D721Med (cell line): ENCODE data around the gene PC.
"Not testable (repeated sequence)": the region's sequence is repeated elsewhere in the genome, so short reads cannot be mapped to it uniquely, and the experiment has no call there.

Experiments
- DNase-seq: peaks from one replicate; pipeline ENCODE4 v3.0.0; 2011; ENCODE audit warnings: low spot score; ENCODE audit not compliant: insufficient read length
- FAIRE-seq: peaks from 2 replicates; lab custom pipeline; 2011; peaks lifted over from hg19 to GRCh38; lab: Jason Lieb, UNC
- CTCF ChIP-seq: IDR thresholded peaks from 2 replicates; pipeline ENCODE4 v1.5.1; 2012; ENCODE audit warnings: mild to moderate bottlenecking, control low read depth; ENCODE audit not compliant: insufficient read depth; ENCODE audit errors: missing control alignments

PC gene

GRCh38 chr11:66999555-66999954 lies 41.4 kb upstream of the PC start:
- DNase-seq: no peak
- no peak for TF ChIP-seq CTCF
- FAIRE-seq: no peak

GRCh38 chr11:66996609-66997273 lies 38.6 kb upstream of the PC start:
- DNase-seq: no peak
- no peak for FAIRE-seq
- TF ChIP-seq CTCF: no peak

DNA sequence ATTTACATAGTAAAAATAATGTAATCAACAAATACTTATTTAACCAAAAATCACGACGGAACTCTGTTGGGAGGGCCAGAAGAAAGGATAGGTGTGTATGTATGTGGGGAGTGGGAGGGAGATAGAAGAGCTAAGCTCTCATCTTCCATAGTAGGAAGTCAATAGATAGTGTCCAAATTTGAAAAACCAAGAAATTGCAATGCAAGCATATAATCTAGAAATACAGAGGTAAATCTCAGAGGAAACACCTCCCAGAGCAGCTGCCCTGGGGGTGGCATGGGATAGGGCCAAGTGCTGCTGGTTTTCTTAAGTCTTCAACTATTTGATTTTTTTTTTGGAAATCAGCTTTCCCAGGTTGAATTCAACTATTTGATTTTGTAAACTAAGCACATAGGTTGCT lies 33.9 kb upstream of the PC start:
- DNase-seq (no peak), FAIRE-seq (no peak)
- TF ChIP-seq CTCF: no peak

DNA sequence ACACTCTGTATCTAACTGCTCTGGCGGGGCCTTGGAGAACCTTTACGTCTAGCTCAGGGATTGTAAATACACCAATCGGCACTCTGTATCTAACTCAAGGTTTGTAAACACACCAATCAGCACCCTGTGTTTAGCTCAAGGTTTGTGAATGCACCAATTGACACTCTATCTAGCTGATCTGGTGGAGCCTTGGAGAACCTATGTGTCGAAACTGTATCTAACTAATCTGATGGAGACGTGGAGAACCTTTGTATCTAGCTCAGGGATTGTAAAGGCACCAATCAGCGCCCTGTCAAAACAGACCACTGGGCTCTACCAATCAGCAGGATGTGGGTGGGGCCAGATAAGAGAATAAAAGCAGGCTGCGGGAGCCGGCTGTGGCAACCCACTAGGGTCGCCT lies 31.2 kb upstream of the PC start:
- not testable (repeated sequence) for FAIRE-seq, DNase-seq

- FAIRE-seq, DNase-seq: not testable (repeated sequence)
These were observed 30.6 kb upstream of the PC start for GRCh38 chr11:66988741-66989140.

DNA sequence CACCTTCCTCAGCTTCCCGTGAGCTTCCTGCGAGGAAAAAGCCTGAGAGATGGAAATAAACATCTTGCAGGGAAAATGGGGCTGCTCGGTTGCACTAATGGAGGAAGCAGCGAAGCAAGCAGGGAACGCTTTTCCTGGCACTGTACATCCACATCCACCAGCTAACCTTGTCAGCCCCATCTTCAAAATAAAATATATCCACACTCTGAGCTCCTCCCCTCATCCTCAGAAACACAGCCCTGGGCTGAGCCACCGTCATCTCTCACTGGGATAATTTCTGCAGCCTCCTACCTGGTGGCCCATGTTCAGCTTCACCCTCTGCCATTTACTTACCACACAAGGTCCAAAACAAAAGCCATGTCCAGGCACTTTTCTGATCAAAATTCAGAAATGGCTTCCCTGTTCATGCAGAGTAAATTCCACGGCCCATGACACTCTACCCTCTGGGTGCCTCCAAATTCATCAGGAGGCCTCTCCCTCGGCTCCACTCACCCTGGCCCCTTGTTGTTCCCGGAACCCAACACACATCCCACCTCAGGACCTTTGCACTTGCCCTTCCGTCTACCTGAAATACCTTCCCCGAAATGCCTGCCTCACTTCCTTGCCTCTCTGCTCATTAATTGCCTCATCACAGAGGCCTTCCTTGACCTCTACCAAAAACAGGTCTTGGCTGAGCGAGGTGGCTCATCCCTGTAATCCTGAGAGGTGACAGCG lies 29.9 kb upstream of the PC start:
- FAIRE-seq (no peak), DNase-seq (no peak)
- TF ChIP-seq CTCF: no peak

GRCh38 chr11:66987158-66987620 lies 29.0 kb upstream of the PC start:
- no peak for FAIRE-seq
- no peak for TF ChIP-seq CTCF
- no peak for DNase-seq

- no peak for FAIRE-seq
- no peak for TF ChIP-seq CTCF
- no peak for DNase-seq
These were observed 28.0 kb upstream of the PC start for GRCh38 chr11:66986178-66986545.
